Stimulated activated naive CD8-positive, alpha-beta T cell treated with anti-CD3 and anti-CD28 coated beads, Interleukin-15, amount 100 ng/mL, for 72 hours (primary cell): ENCODE results near the gene CASP7.
"Not testable (repeated sequence)": the region's sequence is repeated elsewhere in the genome, so short reads cannot be mapped to it uniquely, and the experiment has no call there.

Experiments used
- ATAC-seq: fragments of 150-1000 bp; cut with Tn5 transposase; 2 replicates; pipeline ENCODE4 v1.10.0; 2021; ENCODE audit warnings: mild to moderate bottlenecking, moderate library complexity
- DNase-seq, 2 donors: peaks; one replicate each; pipeline ENCODE4 v3.0.0; 2021 to 2022
- H3K27ac Mint-ChIP-seq, 2 donors: one replicate each; pipeline ENCODE4 v1.8.0; 2022; ENCODE audit warnings: mild to moderate bottlenecking in 2 of 2, mixed read lengths in 2 of 2, moderate library complexity in 2 of 2
- H3K27me3 Mint-ChIP-seq: one replicate; pipeline ENCODE4 v1.8.0; 2022; ENCODE audit warnings: mixed read lengths
- H3K4me1 Mint-ChIP-seq: one replicate; pipeline ENCODE4 v1.8.0; 2022; ENCODE audit warnings: mild to moderate bottlenecking, mixed read lengths
- H3K4me3 Mint-ChIP-seq, 2 donors: one replicate each; pipeline ENCODE4 v1.8.0; 2022; ENCODE audit warnings: mild to moderate bottlenecking in 2 of 2, mixed read lengths in 2 of 2, moderate library complexity in 1 of 2
- H3K9me3 Mint-ChIP-seq, 2 donors: one replicate each; pipeline ENCODE4 v1.8.0; 2022; ENCODE audit warnings: mixed read lengths in 2 of 2

The CASP7 gene

DNA sequence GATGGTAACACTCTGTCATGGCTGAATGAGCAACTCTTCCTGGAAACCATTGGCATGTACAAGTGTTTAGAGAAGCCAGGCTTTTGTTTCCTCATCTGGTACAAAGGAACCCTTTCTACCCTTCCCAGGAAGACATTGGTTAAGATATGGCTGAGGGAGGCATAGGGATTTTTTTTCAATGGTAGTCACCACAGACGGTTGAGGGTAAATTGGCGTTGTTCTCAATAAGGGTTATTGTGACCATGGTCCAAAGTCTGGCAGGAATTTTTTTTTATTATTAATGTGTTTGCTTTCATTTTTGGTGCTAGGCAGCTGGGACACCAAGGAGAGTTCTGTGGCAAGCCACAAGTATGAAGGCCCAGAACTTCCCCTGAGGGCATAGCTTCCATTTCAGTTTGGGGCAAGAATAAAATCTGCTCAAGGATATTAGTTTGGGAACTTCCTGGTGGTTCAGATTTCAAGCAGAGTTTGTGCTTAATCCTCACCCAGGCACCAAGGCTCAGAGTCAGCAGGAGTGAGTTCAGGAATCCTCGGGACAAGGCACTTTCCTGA lies 71.5 kb downstream of the CASP7 start, which contains the start of gene PLEKHS1:
PLEKHS1 (plus strand) TSS at position 502 of the 552 bp plus-strand sequence. CDS start 3,596 bp downstream, outside the sequence.
- DNase-seq (no peak), ATAC-seq (no peak)
- no peak within 1 kb of the TSS for H3K4me3 Mint-ChIP-seq
- no peaks in the 10 kb centered on the region for H3K9me3 Mint-ChIP-seq
- no peaks in the 10 kb centered on the region for H3K4me1 Mint-ChIP-seq
- H3K27ac Mint-ChIP-seq = no peak within 1 kb of the TSS
- H3K27me3 Mint-ChIP-seq = peaks cover 41% of the 10 kb centered on the region

DNA sequence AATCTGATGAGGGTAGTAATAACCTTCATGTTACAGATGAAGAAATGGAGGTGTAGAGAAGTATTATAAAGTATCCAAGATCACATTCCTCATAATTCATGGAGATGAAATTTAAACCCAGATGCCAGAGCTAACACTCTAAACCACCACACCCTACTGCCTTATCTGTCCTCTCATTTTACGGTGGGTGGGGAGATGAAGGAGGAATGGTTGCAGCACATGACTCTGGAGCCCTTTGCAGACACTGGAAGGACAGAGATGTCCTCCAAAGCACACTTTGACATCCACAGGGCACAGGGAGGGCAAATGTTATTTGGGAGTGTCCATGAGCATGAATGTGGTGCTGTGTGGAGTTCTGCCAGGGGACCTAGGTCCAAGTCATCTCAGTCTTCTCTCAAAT lies 72.8 kb downstream of the CASP7 start:
- H3K27ac Mint-ChIP-seq = no peak overlapping the region
- ATAC-seq (no peak), DNase-seq (no peak)
- peaks cover 40% of the 10 kb centered on the region for H3K27me3 Mint-ChIP-seq
- no peaks in the 10 kb centered on the region for H3K9me3 Mint-ChIP-seq
- no peaks in the 10 kb centered on the region for H3K4me1 Mint-ChIP-seq
- no peak overlapping the region for H3K4me3 Mint-ChIP-seq

DNA sequence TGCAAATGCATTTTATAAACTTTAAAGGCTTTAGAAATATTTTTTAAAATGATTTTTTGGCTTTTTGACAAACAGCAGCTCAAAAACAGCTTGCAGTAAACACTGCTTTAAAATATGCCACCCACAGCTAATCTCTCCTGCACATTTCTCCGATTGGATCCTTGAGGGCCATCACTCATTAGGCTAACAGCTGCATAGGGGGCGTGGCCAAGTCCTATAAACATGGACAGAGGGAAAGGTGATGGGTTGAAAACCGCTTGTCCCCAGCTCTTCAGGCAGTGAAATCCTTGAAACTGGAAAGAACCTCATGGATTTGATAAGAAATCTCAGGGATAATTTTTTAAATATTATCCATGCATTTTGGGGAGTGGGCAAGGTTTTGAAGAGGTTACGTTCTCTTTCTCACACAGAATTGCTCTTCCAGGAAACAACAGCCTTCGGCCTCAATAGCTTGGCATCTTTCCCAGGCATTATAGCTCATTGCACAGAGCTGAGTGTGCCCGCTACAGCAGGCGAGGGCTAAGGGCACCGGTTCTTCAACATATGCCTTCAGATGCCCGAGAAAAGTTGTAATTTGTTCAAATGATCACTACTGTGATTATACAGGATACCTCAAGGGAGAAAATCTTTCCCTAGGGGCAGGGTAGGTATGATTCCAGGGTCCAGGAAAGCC lies 73.4 kb downstream of the CASP7 start:
- Mint-ChIP-seq H3K4me3 (no peak overlapping the region), H3K27me3 (peaks cover 40% of the 10 kb centered on the region), H3K4me1 (no peaks in the 10 kb centered on the region), H3K9me3 (no peaks in the 10 kb centered on the region), H3K27ac (no peak overlapping the region)
- DNase-seq (no peak), ATAC-seq (no peak)

DNA sequence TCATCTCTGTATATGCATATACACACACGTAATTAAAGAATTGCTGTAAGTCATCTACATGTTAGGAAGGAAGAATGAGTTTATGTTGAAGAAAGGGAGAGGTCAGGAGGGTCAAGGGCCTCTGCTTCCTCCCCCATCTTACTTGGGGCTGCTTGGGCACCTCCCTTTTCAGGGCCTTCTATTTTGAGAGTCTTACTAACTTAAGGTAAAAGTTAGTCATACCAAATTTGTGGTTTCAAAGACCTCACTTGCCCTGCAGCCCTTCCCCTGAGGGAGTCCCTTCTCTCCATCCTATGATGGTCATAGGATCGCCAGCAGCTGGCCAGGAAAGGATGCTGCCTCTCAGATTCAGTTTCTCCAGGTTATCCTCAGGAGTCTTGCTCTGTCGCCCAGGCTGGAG lies 74.4 kb downstream of the CASP7 start:
- DNase-seq (no peak), ATAC-seq (no peak)
- H3K4me1 Mint-ChIP-seq = no peaks in the 10 kb centered on the region
- H3K27ac Mint-ChIP-seq = no peak overlapping the region
- H3K4me3 Mint-ChIP-seq = no peak overlapping the region
- H3K27me3 Mint-ChIP-seq = peaks cover 40% of the 10 kb centered on the region
- H3K9me3 Mint-ChIP-seq = no peaks in the 10 kb centered on the region

DNA sequence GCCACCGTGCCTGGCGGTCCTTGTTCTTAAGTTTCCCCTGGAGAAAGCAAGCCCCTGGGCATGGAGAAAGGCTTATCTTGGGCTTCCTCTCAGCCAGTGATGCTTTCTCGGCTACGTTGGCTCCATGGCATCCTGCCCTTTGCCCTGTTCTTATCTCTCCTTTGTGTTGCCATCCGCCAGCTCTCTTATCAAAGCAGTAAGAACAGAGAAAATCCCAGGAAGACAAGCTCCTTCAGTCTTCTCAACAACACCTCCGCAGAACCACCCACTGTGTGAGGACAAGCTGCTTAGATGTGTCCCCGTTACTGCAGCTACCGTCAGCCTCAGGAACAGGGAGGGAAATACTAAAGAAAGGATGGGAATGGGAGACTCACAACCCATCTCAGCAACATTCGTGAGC lies 75.1 kb downstream of the CASP7 start:
- Mint-ChIP-seq H3K27ac (no peak overlapping the region), H3K4me1 (no peaks in the 10 kb centered on the region), H3K27me3 (peaks cover 40% of the 10 kb centered on the region), H3K4me3 (no peak overlapping the region), H3K9me3 (no peaks in the 10 kb centered on the region)
- ATAC-seq (no peak), DNase-seq (no peak)

DNA sequence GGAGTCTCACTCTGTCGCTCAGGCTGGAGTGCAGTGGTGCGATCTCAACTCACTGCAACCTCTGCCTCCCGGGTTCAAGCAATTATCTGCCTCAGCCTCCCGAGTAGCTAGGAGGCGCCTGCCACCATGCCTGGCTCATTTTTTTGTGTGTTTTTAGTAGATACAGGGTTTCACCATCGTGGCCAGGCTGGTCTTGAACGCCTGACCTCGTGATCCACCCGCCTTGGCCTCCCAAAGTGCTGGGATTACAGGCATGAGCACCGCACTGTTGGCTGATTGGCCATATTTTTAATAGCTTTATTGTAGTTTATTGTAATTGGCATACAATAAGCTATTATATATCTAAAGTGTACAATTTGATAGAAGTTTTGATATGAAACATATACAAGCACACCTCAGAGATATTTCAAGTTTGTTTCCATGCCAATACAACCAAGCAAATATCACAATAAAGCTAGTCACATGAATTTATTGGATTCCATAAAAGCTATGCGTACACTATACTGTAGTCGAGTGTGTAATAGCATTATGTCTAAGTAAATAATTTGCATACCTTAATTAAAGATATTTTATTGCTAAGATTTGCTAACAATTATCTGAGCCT lies 77.3 kb downstream of the CASP7 start:
- Mint-ChIP-seq H3K4me3 (no peak overlapping the region), H3K4me1 (no peaks in the 10 kb centered on the region), H3K27ac (no peak overlapping the region), H3K27me3 (peaks cover 40% of the 10 kb centered on the region), H3K9me3 (no peaks in the 10 kb centered on the region)
- DNase-seq (no peak), ATAC-seq (no peak)

DNA sequence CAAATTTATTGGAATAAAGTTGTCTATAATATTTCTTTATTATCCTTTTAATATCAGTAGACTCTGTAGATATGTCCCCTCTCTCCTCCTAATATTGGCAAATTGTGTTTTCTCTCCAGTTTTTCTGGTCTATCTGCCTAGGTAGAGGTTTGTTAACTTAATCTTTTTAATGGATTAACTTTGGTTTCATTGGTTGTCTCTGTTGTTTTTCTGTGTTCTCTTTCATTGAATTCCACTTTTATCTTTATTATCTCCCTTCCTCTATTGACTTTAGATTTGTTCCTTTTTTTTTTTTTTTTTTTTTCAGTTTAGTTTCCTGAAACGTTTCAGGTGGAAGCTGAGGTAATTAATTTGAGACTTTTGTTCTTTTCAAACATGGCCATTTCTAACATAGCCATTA lies 82.4 kb downstream of the CASP7 start:
- ATAC-seq = no peak
- Mint-ChIP-seq H3K9me3 (peaks cover 8 to 16% of the 10 kb centered on the region in 2 donors), H3K4me3 (no peak overlapping the region), H3K27ac (no peak overlapping the region), H3K27me3 (no peaks in the 10 kb centered on the region), H3K4me1 (no peaks in the 10 kb centered on the region)
- no peak for DNase-seq

DNA sequence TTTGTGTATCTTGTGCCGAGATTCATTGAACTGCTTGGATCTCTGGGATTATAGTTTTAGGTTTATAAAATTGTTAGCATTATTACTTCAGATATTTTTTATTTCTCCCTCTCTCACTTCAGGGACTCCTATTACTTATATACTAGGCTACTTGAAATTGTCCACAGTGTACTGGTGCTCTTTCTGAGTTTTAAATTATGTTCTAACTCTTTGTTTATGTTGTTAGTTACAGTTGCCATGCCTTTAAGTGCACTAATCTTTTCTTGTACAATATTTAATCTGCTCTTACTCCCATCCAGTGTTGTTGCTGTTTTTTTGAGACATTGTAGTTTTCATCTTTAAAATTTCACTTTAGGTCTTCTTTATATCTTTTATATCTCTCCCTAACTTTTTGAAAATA lies 84.9 kb downstream of the CASP7 start:
- no peak for ATAC-seq

DNA sequence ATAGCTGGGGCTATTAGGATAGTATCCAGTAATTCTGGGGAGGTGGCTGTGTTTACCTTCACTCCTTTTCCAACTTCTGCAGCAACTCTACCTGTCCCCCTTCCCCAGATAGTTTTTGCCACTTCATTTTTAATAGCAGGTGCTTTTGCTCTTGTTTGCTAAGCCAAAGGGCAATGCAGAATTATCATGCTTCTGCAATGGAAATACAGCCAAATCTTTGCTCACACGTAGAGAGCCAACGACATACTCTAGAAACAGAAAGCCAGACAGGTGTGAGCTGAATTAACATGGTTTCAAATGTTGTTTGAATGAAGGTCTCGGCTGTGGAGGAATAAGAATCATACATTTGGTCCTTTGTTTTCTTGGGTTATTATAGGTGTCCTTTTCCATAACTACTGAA lies 86.2 kb downstream of the CASP7 start:
- ATAC-seq (no peak), DNase-seq (no peak)
- peaks cover 32% of the 10 kb centered on the region for H3K27me3 Mint-ChIP-seq
- H3K27ac Mint-ChIP-seq = no peak overlapping the region
- H3K4me1 Mint-ChIP-seq = no peaks in the 10 kb centered on the region
- peaks cover 8 to 16% of the 10 kb centered on the region in 2 donors for H3K9me3 Mint-ChIP-seq
- H3K4me3 Mint-ChIP-seq = no peak overlapping the region

More for the DNA sequence above, 84.9 kb downstream of the CASP7 start:
- Mint-ChIP-seq H3K27ac (no peak overlapping the region), H3K9me3 (peaks cover 8 to 16% of the 10 kb centered on the region in 2 donors), H3K4me1 (no peaks in the 10 kb centered on the region), H3K4me3 (no peak overlapping the region), H3K27me3 (peaks cover 19% of the 10 kb centered on the region)
- DNase-seq = no peak

DNA sequence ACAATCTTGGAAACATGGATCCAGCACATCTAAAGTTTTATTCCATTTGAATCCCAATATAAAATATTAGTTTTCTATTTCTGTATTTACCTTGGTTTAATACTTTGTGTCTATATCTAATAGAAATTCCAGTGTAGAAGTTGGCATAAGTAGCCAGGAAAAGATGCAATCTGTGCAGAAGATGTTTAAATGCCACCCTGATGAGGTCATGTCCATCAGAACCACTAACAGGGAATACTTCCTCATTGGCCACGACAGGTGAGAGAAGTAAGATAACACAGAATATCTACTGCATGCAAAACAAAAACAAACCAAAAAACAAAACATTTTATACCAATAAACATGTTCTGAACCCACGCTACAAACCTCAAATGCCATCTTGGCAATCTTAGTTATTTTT lies 87.5 kb downstream of the CASP7 start:
- Mint-ChIP-seq H3K27ac (no peak overlapping the region), H3K9me3 (peaks cover 8 to 16% of the 10 kb centered on the region in 2 donors), H3K4me3 (no peak overlapping the region), H3K4me1 (no peaks in the 10 kb centered on the region), H3K27me3 (peaks cover 36% of the 10 kb centered on the region)
- no peak for DNase-seq
- no peak for ATAC-seq

DNA sequence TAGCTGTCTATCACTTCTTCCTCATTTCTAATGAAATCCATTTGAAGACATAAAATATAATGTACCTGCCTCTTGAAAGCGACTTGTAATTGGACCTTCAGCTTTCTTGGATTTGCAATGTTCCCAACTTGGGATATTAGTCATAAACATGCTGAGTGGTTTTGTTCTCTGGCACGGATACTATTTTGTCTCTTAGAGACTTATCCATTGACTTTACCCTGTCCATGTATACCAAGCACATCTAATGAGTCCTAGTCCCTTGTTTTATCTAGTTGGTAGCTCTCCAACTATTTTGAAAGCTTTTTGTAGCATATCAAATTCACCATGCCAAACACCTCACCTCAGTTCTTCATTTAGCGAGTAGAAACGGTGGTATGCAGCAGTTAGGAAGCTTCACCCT lies 90.6 kb downstream of the CASP7 start:
- no peak overlapping the region for H3K4me3 Mint-ChIP-seq
- ATAC-seq (no peak), DNase-seq (no peak)
- H3K4me1 Mint-ChIP-seq = no peaks in the 10 kb centered on the region
- no peaks in the 10 kb centered on the region for H3K9me3 Mint-ChIP-seq
- H3K27me3 Mint-ChIP-seq = peaks cover 36% of the 10 kb centered on the region
- no peak overlapping the region for H3K27ac Mint-ChIP-seq

DNA sequence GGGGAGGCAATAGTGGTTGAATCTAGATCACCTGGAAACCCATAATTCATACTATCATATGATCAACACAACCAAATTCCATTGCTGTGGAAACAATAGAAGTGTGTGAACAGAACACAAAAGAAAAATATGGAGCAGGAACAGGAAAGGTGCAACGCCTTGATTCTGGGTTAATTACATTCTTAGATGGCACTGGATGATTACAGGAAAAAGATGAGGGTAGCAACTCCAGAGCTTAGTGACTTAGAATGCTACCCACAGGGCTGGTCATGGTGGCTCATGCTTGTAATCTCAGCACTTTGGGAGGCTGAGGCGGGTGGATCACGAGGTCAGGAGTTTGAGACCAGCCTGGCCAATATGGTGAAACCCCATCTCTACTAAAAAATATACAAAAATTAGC lies 91.4 kb downstream of the CASP7 start:
- not testable (repeated sequence) for H3K27ac Mint-ChIP-seq, DNase-seq, H3K4me3 Mint-ChIP-seq, H3K9me3 Mint-ChIP-seq, H3K4me1 Mint-ChIP-seq, ATAC-seq
- H3K27me3 Mint-ChIP-seq = peaks cover 44% of the 10 kb centered on the region

DNA sequence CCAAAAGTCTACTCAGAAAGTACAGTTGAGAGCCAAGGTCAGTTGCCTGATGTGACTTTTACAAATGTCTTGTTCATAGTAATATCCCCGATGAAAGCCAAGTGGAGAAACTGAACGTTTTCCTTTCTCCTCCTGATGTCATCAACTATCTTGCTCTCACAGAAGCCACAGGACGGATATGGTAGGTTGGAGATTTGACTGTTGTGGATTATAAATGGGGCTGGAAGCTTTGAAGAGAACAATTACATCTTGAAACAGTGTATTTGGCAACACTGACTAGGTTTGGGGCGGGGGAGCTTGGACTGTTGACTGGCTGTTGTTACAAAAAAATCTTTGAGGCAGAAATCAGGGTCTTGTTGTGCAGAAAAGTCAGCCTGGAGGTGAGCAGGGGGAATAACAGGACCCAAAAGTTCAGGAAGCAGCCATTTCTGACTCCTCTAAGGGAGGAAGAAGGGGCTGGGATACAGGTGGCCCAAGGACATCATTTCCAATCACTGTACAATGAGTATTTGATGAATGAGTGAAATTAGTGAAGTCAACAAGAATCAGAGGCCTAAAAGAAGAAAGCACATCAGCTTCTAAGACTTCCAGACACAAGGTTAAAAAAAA lies 96.1 kb downstream of the CASP7 start:
- peaks cover 18% of the 10 kb centered on the region for H3K27me3 Mint-ChIP-seq
- H3K4me3 Mint-ChIP-seq = no peak overlapping the region
- no peaks in the 10 kb centered on the region for H3K9me3 Mint-ChIP-seq
- ATAC-seq (no peak), DNase-seq (no peak)
- H3K4me1 Mint-ChIP-seq = no peaks in the 10 kb centered on the region
- H3K27ac Mint-ChIP-seq = no peak overlapping the region

DNA sequence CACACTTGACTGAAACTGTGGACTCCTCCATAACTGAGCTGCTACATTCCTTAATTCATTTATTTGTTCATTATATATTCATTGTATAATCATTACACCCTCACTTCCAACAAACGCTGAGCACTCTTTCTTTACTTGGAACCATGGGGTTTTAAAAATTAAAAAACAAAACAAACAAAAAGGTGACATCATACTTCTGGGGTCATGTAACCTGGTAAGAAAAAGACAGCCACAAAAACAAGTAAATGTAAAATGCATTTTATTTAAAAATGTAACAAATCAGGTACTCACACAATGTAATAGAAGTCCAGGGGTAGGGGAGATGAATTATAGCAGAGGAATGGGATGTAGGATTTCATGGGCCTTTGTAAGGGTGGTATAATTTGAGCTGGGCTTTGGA lies 96.8 kb downstream of the CASP7 start:
- no peak for DNase-seq
- no peak overlapping the region for H3K27ac Mint-ChIP-seq
- ATAC-seq = no peak
- H3K9me3 Mint-ChIP-seq = no peaks in the 10 kb centered on the region
- peaks cover 17% of the 10 kb centered on the region for H3K27me3 Mint-ChIP-seq
- H3K4me3 Mint-ChIP-seq = no peak overlapping the region
- H3K4me1 Mint-ChIP-seq = no peaks in the 10 kb centered on the region
